AG09319 (cell line): ENCODE data around the gene ASB13.

Source experiments
- DNase-seq: peaks from one replicate; pipeline ENCODE4 v3.0.0-alpha.2; 2010; ENCODE audit warnings: low read depth; ENCODE audit errors: extremely low read depth
- TF ChIP-seq, protein P1 (sequence below): IDR thresholded peaks from 2 replicates; pipeline ENCODE4 v1.5.1; 2011; ENCODE audit warnings: low read depth, mild to moderate bottlenecking, inconsistent platforms, low read length, moderate library complexity

ASB13 gene

DNA sequence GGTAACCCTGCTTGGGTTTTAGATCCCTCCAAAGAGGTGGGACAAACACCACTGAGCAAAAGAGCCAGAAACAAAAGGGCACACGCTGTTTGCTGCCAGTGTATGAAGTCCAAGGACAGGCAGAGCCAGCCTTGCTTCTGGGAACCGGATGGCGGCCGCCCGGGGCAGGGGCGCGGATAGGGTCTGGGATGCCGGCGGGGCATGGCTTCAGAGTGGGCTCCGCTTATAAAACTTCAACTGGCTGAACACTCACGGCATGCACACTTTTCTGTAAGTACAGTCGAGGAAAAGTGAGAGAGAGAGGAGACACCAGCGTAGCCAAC lies 62.6 kb downstream of the ASB13 start:
- no peak for DNase-seq
- TF ChIP-seq, protein P1, sequence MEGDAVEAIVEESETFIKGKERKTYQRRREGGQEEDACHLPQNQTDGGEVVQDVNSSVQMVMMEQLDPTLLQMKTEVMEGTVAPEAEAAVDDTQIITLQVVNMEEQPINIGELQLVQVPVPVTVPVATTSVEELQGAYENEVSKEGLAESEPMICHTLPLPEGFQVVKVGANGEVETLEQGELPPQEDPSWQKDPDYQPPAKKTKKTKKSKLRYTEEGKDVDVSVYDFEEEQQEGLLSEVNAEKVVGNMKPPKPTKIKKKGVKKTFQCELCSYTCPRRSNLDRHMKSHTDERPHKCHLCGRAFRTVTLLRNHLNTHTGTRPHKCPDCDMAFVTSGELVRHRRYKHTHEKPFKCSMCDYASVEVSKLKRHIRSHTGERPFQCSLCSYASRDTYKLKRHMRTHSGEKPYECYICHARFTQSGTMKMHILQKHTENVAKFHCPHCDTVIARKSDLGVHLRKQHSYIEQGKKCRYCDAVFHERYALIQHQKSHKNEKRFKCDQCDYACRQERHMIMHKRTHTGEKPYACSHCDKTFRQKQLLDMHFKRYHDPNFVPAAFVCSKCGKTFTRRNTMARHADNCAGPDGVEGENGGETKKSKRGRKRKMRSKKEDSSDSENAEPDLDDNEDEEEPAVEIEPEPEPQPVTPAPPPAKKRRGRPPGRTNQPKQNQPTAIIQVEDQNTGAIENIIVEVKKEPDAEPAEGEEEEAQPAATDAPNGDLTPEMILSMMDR, result no peak

DNA sequence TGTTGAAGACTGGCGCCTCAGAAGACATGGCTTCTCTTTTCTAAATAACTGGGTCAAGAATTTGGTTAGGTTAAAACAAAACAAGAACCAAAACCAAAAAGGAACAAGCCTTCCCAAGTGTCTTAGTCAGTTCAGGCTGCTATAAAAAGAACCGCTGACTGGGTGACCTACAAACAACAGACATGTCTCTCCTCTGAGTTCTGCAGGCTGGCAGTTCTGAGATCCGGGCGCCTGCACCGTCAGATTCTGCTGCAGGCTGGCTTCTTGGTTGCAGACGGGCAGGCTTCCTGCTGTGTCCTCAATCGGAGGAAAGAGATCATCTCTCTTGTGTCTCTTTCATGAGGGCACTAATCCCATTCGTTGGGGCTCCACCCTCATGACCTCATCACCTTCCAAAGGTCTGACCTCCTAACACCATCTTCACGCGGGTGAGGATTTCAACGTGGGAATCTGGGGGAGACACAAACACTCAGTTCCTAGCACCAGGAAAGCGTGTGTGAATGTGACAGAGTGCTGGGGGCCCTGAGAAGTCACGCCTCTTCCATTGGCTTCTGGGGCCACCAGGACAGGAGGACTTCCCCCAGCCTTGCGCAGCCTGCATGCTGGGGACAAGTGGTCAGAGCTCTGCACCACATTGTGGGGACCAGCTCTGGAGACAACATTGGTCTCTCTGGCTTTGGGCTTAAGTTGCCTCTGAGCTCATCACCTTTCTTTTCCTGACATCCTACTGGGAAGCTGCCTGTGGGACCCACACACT lies 63.1 kb downstream of the ASB13 start:
- no peak for DNase-seq
- TF ChIP-seq, protein P1, result no peak

DNA sequence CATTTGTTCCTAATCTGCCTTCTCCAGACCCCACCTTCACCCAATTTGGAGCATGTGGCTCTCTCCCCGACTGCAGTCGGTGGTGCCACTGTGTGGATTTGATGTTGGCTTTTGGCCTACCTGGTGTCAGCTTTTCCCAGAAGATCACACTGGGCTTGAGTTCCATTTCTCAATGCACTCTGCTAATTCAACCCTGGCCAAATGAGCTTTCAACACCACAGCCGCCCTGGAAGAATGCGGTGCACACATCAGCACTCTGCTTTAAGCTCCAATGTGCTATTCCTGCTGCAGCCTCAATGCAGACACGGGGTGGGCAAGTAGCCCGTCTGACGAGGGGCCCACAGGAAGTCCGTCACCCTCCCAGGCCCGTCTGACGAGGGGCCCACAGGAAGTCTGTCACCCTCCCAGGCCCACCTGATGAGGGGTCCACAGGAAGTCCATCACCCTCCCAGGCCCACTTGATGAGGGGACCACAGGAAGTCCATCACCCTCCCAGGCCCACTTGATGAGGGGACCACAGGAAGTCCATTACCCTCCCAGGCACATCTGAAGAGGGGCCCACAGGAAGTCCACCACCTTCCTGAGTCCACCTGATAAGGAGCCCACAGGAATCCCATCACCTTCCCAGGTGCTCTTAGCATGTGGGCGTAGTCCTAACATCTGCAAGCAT lies 64.4 kb downstream of the ASB13 start:
- TF ChIP-seq, protein P1, result no peak
- no peak for DNase-seq

DNA sequence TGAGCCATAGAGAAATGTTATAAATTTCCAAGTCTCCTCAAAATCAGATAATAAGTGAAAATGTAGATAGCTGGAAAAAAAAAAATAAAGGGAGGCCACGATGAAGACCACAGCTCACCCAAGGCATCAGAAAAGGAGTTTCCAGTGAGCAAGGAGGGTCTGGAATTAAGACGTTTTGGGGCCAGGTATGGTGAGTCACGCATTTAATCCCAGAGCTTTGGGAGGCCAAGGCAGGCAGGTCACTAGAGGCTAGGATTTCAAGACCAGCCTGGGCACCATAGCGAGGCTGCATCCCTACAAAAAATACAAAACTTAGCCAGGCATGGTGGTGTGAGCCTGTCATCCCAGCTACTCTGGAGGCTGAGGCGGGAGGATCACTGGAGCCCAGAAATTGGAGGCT lies 65.5 kb downstream of the ASB13 start:
- DNase-seq, result no peak
- TF ChIP-seq, protein P1, result no peak

DNA sequence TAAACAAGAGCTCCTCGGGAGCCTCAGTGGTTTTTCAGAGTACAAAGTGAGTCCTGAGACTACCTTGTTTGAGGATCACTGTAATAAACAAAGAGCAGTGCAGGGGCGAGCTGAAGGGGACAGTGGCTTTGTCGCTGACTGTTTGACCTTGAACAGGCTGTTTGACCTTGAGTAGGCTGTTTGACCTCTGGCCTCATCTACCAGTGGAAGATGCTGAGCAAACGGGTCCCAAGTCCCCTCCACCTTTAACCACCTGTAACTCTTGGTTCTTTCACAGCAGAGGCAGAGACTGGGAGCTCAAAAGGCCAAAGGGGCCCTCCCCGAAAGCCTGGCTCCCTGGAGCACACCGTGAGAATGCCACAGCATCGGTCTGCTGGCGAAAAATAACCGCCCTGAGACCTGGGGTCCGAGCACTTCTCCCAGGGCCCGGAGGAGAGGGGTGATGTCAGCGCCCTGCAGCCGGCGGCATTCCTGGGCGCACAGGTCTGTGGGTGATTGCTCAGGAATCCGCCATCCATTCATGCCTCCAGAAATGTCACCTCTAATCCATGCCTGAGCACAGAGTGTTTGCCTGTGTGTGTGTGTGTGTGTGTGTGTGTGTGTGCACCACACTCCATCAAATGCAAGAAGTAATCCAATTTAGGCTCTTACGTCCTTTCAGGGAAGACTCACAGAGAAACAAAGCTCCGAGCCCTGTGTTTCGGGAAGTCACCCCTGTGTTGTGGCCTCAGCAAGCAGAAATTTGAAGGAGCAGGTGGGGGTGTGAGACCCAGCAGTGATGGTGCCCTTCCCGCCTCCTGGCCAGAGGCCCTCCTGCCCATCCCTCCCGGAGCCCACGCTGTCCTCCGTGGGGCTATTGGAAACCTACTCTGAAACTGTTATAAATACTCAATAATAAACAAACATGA lies 66.5 kb downstream of the ASB13 start:
- TF ChIP-seq, protein P1, result no peak
- DNase-seq, result no peak

DNA sequence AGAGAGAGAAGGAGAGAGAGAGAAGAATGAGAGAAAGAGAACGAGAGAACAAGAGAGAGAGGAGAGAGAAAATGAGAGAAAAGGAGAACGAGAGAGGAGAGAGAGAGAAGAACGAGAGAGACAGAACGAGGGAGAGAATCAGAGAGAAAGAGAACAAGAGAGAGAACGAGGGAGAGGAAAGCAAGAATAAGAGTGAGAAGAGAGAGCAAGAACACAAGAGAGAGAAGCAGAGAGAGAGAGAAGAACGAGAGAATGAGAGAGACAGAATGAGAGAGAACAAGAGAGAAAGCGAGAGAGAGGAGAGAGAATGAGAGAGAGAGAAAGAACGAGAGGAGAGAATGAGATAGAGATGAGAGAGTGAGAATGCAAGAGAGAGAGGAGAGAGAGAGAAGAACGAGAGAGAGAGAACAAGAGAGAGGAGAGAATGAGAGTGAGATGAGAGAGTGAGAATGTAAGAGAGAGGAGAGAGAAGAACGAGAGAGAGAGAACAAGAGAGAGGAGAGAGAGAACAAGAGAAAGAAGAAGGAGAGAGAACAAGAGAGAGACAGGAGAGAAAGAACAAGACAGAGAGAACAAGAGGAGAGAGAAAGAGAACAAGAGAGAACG lies 68.2 kb downstream of the ASB13 start:
- TF ChIP-seq, protein P1, result no peak
- DNase-seq, result no peak
